GM10847 (cell line): Measurements from ENCODE around the gene SMAD5.

Experiments used
- POLR2A ChIP-seq: IDR thresholded peaks from 2 replicates; pipeline ENCODE4 v1.6.1; 2011; ENCODE audit not compliant: insufficient read length; ENCODE audit errors: extremely low read depth

SMAD5 gene

DNA sequence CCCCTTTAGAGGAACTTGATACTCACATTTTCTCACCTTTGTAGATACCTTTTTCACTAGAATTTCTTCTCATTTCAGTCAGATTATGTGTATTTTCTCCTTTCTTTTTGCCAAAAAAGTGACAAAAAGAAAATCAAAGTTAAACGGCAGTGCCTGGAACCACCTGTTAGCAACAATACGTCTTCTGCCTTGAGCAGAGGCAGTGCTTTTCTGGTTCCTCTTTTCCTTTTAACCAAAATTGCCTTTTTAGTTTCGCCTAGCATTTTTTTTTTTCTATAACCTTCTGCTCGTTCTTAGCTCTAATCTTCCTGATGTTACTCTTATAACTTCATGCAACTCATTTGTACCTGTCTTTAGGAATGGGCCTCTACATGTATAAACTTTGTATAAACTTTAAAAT, 34.3 kb downstream of the SMAD5 start:
- TF ChIP-seq POLR2A = no peak

DNA sequence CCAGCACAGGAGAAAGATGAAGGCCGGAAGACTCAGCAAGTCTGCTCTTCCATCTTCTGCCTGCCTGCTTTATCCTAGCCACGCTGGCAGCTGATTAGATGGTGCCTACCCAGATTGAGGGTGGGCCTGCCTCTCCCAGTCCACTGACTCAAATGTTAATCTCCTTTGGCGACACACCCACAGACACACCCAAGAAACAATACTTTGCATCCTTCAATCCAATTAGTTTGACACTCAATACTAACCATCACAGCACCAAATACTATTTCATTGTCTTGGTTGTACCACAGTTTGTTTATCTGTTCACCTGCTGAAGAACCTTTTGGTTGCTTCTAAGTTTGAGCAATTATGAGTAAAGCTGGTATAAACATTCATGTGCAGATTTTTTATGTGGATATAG, 36.6 kb downstream of the SMAD5 start:
- TF ChIP-seq POLR2A = no peak

- no peak for TF ChIP-seq POLR2A
These were observed 41.5 kb downstream of the SMAD5 start for GRCh38 chr5:136174021-136174659.

DNA sequence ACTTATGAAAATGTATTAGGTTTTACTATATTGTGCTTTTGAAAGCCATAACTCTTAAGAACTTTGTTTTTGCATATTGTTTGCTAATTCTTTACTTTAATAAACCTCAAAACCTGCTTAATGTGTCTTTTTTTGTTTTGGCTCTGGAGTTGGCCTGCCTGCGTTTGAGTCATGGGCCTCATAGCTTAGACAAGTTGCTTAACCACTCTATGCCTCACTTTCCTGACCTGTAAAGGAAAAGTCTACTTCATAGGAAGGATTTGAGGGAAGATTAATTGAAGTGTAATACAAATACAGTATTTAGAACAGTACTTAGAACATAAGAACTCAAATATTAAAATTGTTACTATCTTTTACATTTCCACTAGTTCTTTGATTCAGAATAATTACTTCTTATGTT, 50.0 kb downstream of the SMAD5 start:
- TF ChIP-seq POLR2A = no peak

DNA sequence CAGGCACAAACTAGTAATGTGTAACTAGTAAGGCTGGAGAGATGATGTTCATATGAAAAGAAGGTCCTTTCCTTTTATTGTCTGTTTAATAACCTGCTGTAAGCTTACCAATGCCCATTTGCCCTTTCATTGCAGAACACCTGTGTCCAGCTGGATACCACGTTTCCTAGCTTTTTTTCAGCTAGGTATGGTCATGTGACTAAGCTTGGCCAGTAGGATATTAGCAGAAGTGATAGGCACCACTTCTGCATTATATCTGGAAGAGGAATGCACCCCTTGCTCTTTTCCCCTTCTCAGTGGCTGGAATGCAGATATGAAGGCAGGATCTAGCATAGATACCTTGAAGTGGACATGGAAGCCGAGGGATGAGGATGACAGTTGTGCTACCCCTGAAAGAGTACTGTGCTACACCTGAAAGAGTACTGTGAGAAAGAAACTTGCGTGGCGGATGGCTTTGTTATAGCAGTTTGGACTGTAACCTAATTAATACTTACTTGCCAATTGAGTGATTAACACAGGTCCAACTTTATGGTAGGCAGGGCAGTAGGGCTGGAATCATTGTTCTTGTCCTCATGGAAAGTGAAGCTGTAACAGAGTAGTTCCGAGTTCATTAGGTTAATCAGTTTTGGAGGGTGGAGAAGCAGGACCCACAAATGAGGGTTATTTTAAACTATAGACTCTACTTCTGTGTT, 53.5 kb downstream of the SMAD5 start:
- TF ChIP-seq POLR2A = no peak

- TF ChIP-seq POLR2A = no peak
These were observed 54.2 kb downstream of the SMAD5 start for GRCh38 chr5:136186796-136187195.

DNA sequence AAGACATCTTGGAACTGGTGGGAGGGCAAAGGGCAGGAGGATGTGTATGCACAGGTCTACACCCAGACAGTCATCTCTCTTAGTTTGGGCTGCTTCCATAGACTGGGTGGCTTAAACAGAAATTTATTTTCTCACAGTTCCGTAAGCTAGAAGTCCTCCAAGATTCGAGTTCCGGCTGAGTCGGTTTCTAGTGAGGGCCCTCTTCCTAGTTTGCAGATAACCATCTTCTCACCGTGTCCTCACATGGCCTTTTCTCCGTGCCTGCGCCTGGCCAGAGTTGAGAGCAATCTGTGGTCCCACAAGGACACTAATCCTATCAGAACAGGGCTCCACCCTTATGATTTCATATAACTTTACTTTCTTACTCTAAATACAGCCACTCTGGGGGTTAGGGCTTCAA, 56.2 kb downstream of the SMAD5 start:
- no peak for TF ChIP-seq POLR2A

- TF ChIP-seq POLR2A = no peak
These were observed 57.6 kb downstream of the SMAD5 start for GRCh38 chr5:136190091-136190720.

- no peak for TF ChIP-seq POLR2A
These were observed 58.3 kb downstream of the SMAD5 start for GRCh38 chr5:136190904-136191303.

DNA sequence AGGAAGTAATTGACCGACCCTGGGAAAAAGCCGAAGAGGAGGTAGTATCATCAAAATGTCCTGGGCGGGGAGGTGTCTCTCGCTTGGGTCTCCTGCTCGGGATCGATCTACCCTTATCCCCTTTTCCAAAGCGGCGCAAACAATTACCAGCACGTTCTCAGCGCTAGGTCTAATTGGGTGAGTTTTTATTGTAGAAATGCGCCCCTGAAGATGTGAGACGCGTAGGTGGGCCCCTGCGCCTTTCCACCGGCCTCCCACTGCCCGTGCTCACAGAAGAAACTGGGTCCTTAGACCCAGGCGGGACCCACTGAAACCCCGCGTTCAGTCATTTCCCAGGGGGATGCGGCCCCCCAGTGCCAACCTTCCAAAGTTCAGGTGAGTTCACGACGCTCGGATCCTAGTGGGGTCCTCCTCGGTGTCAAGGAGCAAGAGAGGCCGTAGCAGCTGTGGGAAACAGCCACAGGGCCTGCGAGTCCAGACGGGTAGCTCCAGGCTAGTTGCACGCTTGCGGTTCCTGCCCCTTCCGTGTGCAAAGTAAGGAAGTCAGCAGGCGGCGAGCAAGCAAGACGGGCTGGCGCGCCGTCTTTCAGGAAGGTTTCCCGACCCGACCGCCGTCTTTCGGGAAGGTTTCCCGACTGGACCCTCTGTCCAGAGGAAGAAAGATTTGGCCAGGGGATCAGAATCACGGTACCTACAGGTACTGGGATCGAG, 58.8 kb downstream of the SMAD5 start:
- TF ChIP-seq POLR2A = no peak

GRCh38 chr5:136192015-136192525, 59.4 kb downstream of the SMAD5 start:
- no peak for TF ChIP-seq POLR2A

GRCh38 chr5:136192526-136193321, 60.1 kb downstream of the SMAD5 start, which contains the start of gene SMIM32:
SMIM32 (minus strand) TSS chr5:136193162; CDS start chr5:136192524, 638 bp downstream.
- no peak for TF ChIP-seq POLR2A

GRCh38 chr5:136193322-136193935, 60.8 kb downstream of the SMAD5 start:
- TF ChIP-seq POLR2A = no peak

GRCh38 chr5:136194576-136194975, 61.9 kb downstream of the SMAD5 start:
- no peak for TF ChIP-seq POLR2A

DNA sequence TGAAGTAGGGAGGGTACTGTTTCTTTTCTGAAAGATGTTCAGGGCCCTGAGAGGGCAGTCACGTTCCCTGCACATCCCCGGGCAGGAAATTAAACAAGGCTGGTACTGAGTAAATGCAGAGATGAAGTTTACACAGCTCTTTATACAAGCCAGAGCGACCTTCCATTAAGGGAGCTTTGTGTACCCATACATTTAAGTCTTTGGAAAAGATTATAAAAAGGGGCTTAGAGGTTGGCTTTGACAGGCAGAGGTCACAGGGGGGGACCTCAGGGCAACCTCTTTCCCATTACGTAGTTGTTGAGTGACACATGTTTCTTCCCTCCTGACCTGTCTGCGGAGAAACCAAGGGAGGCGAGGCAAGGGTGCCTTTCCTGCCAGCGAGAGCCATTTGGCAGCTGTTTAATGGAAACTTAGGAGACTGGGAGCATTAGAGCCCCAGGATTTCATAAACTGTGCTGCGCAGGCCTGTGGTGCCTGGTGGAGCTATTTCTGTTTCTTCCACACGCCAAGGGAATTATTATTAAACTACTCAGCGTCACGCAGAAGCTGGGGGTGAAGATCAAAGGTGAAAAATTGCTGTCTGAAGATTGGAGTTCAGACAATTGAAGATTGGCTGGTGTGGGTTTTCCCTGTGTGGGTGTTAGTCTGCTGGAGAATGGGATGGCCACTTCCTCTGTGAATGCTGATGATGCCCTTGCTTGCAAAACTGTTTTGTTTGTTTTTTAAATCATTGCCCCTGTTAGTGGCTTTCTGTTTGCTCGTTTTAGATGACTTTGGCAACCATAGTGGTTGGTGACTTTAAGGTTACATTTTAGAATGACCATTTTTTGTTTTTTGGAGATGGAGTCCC, 63.6 kb downstream of the SMAD5 start:
- TF ChIP-seq POLR2A = no peak
